ENCODE results near the gene PRKCSH. TPM values are rescaled to one million over a fixed set of nuclear protein-coding genes. Genes with fewer than 3 reads are reported as not detected.

The PRKCSH gene
- total RNA-seq, 1 experiment from 2014 or later: 410 TPM

- no TSS peak for BruUV-seq (replicated peaks)
- Histone ChIP-seq H3K4me2 (no peak overlapping the region), H3K4me3 (no peak overlapping the region), H3K4me1 (replicated peaks; ENCODE audit: insufficient read depth) (no peaks in the 10 kb centered on the region), H3K27ac (no peak overlapping the region), H3K9me3 (ENCODE audit: insufficient read depth, low read depth) (no peaks in the 10 kb centered on the region), H3K79me2 (ENCODE audit: low read depth) (no peaks in the 10 kb centered on the region), H3F3A (ENCODE audit: insufficient read depth, low read depth) (peaks cover 17% of the 10 kb centered on the region; the same call in 1 of the 2 replicates), H4K20me1 (ENCODE audit: insufficient read depth) (peaks cover 8% of the 10 kb centered on the region), H3K36me3 (ENCODE audit: low read depth) (peaks cover 4% of the 10 kb centered on the region), H3K9me2 (ENCODE audit: insufficient read depth) (no peaks in the 10 kb centered on the region), H3K27me3 (ENCODE audit: insufficient read depth, low read depth) (no peaks in the 10 kb centered on the region), H2AFZ (no peak overlapping the region)
- TF ChIP-seq CTCF (conservative IDR thresholded peaks at IDR 0.05): no peak
- no peak for TF ChIP-seq EZH2 (IDR thresholded peaks at IDR 0.05; ENCODE audit: low read depth)
- ChIA-PET POLR2A (ENCODE audit: unreplicated experiment) (no interaction called here), CTCF (interaction anchor here (1.2 kb wide), 1 partner anchor 68 kb away, joined by 3 read pairs; no protein-coding TSS in a partner anchor)
- DNase-seq: no peak
- intact Hi-C loops (cut with micrococcal nuclease; ENCODE audit: unreplicated experiment): no loop called here
These were observed 13.6 kb downstream of the PRKCSH start for GRCh38 chr19:11448923-11449554.

- H3K4me3 ChIP-seq: no peak overlapping the region
- CTCF ChIA-PET: interaction anchor here (0.6 kb wide), 1 partner anchor 125 kb away, joined by 3 read pairs; no protein-coding TSS in a partner anchor
- no peak for TF ChIP-seq EZH2 (IDR thresholded peaks at IDR 0.05; ENCODE audit: low read depth)
- TF ChIP-seq CTCF (conservative IDR thresholded peaks at IDR 0.05): no peak
- H3F3A ChIP-seq (ENCODE audit: insufficient read depth, low read depth): peaks cover 17% of the 10 kb centered on the region; the same call in 1 of the 2 replicates
- peaks cover 8% of the 10 kb centered on the region for H4K20me1 ChIP-seq (ENCODE audit: insufficient read depth)
- no peak overlapping the region for H3K4me2 ChIP-seq
- no peak overlapping the region for H2AFZ ChIP-seq
- H3K36me3 ChIP-seq (ENCODE audit: low read depth): no peaks in the 10 kb centered on the region; the same call in none of the 2 replicates
- H3K27ac ChIP-seq: no peak overlapping the region
- H3K79me2 ChIP-seq (ENCODE audit: low read depth): no peaks in the 10 kb centered on the region
- DNase-seq: no peak
- no peaks in the 10 kb centered on the region for H3K9me2 ChIP-seq (ENCODE audit: insufficient read depth)
- POLR2A ChIA-PET (ENCODE audit: unreplicated experiment): no interaction called here
- H3K9me3 ChIP-seq (ENCODE audit: insufficient read depth, low read depth): no peaks in the 10 kb centered on the region
- no peaks in the 10 kb centered on the region for H3K4me1 ChIP-seq (replicated peaks; ENCODE audit: insufficient read depth)
- no TSS peak for BruUV-seq (replicated peaks)
- H3K27me3 ChIP-seq (ENCODE audit: insufficient read depth, low read depth): no peaks in the 10 kb centered on the region
- intact Hi-C loops (cut with micrococcal nuclease; ENCODE audit: unreplicated experiment): no loop called here
These were observed 15.3 kb downstream of the PRKCSH start for GRCh38 chr19:11450570-11451326.

- H3K4me3 ChIP-seq: no peak overlapping the region
- no peaks in the 10 kb centered on the region for H3K79me2 ChIP-seq (ENCODE audit: low read depth)
- peaks cover 17% of the 10 kb centered on the region; the same call in 1 of the 2 replicates for H3F3A ChIP-seq (ENCODE audit: insufficient read depth, low read depth)
- H2AFZ ChIP-seq: no peak overlapping the region
- TF ChIP-seq EZH2 (IDR thresholded peaks at IDR 0.05; ENCODE audit: low read depth): no peak
- TF ChIP-seq CTCF (conservative IDR thresholded peaks at IDR 0.05): no peak
- no peaks in the 10 kb centered on the region; the same call in none of the 2 replicates for H3K36me3 ChIP-seq (ENCODE audit: low read depth)
- H3K9me3 ChIP-seq (ENCODE audit: insufficient read depth, low read depth): no peaks in the 10 kb centered on the region
- no peak overlapping the region for H3K27ac ChIP-seq
- no peak for DNase-seq
- ChIA-PET POLR2A (ENCODE audit: unreplicated experiment) (no interaction called here), CTCF (interaction anchor here (0.6 kb wide), 1 partner anchor 107 kb away, joined by 7 read pairs; no protein-coding TSS in a partner anchor)
- no peaks in the 10 kb centered on the region for H3K27me3 ChIP-seq (ENCODE audit: insufficient read depth, low read depth)
- intact Hi-C loops (cut with micrococcal nuclease; ENCODE audit: unreplicated experiment): no loop called here
- no peaks in the 10 kb centered on the region for H3K4me1 ChIP-seq (replicated peaks; ENCODE audit: insufficient read depth)
- BruUV-seq (replicated peaks): no TSS peak
- peaks cover 8% of the 10 kb centered on the region; the same call in 1 of the 2 replicates for H4K20me1 ChIP-seq (ENCODE audit: insufficient read depth)
- no peak overlapping the region for H3K4me2 ChIP-seq
- H3K9me2 ChIP-seq (ENCODE audit: insufficient read depth): no peaks in the 10 kb centered on the region
These were observed 16.0 kb downstream of the PRKCSH start for GRCh38 chr19:11451327-11451870.

Measured in PC-9 (cell line).